NCI-H446 (cell line): ENCODE results near the gene SKAP1.

Experiments
- DNase-seq, 2 experiments: peaks; one replicate each; lab custom pipeline; 2025; lab: John Stamatoyannopoulos, UW

SKAP1 gene

DNA sequence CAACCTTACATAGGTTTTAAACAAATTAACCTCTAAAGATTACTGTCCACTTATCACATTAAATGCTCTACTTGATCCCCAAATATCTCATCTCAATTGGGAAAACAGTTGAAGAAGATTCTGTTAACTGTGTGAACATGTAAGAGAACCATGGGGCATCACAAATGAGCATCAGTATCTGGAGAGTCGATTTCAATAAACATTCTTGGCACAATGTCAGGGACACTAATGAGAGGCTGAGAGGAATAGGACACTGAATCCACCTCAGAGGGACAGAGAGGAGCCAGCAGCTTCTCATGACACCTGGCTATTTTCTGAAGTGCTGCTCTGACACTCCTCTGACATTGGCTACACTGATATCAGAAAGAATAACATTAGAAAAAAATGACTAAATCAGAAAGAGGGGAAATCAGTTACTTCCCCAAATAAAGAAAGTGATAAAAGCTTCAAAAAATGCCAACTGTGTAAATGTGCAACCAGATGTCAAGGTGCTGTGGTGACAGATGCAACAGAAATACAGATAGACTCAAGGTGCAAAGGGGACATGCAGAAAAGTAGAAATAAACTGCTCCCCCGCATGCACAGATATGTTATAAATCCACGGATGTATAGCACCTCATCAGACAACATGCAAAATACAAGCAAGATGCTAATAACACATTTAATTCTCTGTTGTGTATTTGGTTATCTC, 255.0 kb downstream of the SKAP1 start:
- no peak for DNase-seq

DNA sequence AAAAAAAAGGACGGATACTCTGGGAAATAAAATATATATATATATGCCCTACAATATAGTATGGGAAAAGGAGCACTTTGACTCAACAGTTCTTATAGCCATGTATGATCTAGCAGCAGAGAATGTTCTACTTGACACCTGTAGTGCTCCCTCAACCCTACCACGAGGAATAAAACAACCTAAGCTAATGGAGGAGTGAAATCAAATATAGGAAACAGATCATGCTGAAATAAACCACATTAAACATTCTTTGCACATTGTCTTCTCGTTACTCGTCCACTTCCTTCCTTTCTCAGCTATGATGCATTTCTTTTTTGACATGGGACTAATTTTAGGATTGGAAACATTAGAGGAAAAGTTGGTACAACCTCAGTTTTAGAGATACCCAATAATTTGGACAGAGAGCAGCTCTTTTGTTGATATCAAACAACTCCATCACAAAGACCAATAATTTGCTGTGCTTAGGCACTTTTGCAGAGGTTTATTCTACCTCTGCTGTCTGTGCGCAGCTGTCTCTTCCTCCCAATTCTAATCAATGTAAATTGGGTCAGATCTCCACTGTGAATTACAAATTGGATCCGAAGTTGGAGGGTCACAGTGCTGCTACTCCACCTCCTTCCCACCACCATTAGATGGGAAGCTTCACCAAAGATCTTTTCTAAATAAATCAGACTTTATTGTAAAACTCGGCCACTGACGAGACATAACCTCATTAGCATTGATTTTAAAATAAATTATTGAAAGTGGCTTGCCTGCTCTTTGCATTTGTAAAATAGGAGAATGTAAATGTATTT, 256.6 kb downstream of the SKAP1 start:
- no peak for DNase-seq

DNA sequence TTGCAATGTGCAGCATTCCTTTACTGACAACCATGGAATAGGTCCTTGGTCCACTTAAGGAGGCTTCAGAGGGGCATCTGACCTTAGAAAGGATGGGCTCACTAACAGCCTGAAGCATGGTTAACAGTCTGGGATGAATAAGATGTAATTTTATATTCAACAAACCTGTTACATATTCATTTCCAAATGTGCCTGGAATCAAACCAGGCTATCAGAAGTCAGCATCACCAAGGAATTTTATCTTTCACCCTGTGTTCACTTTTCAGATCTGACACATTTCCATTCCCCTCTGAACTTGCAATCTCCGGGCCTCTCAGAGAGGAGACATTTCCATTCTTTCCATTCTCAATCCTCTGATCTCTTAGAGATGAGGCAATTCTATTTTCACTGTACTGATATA, 260.1 kb downstream of the SKAP1 start:
- no peak for DNase-seq

DNA sequence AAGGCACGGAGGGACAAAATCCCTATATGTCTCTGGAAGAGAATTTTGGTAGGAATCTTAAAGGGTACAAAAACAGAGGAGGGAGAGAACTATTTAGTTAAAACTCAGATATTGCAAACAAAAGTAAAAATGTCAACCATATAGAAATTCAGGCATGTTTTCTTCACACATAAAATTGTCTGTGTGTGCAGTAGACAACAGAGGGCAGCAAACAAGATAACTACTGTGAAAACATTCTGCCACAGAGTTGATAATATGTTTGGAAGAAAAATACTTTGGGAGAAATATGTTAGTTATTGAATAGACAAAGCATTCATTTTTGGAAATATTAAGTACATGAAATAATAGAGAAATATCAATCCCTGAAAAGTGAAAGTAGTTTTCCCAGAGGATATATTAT, 266.2 kb downstream of the SKAP1 start:
- DNase-seq: no peak

- DNase-seq: no peak
Observed at GRCh38 chr17:48162946-48163506, 267.0 kb downstream of the SKAP1 start.

- DNase-seq: no peak
Observed at GRCh38 chr17:48162306-48162934, 267.6 kb downstream of the SKAP1 start.

DNA sequence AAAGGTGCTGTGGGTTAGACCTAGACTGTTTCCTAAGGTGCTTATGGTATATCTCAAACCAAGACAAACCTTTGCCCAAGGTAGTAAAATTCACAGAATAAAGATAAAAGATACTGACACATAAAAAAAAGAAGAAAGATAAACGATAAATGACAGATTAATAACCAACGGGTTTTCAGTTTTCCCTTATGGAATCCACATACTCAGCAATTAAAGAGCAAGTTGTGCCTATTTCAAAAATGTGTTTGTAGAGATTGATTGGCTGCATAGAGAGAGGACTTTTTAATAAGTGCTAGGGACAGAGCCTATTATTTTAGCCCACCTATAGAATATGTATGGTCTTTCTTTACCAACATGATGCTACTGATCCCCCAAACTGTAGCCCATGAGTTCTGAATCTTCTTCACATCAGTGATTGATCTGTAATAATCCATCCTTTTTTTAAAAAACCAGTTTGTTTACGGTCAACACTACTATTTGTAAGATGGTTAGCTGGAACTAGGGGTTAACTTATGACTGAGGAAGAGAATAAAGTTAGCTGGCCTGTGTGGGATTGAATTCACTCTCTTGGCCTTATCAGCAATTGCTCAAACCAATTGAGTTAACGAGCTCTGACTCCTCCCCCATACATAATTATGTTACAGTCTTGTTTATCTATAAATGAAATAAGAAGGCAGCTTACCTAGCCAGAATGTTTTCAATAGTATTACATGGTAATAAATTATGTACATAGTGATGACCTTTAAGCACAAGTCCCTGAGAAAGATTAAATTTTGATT, 268.7 kb downstream of the SKAP1 start:
- DNase-seq: no peak

DNA sequence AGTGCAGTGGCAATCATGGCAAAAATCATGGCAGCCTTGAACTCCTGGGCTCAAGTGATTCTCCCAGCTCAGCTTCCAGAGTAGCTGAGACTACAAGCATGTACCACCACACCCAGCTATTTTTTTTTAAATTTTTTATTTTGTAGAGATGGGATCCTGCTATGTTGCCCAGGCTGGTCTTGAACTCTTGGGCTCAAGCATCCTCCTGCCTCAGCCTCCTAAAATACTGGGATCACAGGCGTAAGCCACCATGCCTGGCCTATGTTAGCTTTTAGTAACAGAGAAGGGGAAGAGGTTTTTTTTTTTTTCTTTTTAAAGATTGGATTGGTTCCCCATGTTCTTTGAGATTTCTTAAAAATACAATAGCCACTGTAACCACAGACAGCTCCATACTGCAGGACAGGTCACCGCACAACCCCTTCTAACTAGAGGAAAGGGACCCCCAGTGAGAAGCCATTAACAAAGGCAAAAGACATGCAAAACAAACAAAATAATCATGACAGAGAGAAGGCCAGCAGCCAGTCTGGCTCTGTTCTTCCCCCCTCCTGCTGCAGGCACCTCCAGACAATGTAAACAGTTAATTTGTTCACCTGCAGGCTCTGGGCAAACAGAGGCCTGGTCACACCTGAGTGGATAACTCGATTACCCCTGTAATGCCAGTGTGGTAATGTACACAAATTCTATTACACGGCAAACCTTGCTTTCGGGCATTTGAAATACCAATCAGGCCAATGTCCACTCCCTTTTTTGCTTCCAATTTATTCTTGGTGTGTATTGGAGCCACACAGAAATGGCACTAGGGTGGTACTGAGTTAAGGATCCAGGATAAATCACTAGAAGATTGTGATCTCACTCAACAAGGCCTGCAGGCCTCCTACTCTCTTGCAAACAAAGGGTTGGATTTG, 269.6 kb downstream of the SKAP1 start:
- no peak for DNase-seq

DNA sequence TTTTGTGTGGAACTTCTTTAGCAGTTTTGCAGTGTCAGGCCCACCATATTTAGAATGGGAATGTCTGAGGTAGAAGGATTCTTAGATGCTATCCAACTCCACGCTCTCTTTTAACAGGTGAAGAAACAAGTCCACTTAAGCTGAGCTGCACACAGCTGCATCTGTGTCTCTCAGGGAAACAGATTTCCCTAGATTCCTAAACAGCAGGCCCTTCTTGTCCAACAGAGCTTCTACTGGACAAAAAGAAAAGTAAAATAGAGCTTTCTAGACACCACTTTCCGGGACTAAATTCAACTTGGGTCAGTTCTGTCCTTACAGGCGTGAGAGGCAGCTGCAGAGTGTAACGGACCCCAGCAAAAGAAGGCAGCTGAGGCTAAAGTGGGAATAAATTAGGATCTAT, 270.8 kb downstream of the SKAP1 start:
- no peak for DNase-seq

GRCh38 chr17:48155889-48156611, 274.0 kb downstream of the SKAP1 start:
- no peak for DNase-seq

- DNase-seq: peak in 1 of 2 experiments; percentile 15
Observed at GRCh38 chr17:48153691-48154358, 276.2 kb downstream of the SKAP1 start.

GRCh38 chr17:48152289-48152688, 277.7 kb downstream of the SKAP1 start:
- DNase-seq: no peak

DNA sequence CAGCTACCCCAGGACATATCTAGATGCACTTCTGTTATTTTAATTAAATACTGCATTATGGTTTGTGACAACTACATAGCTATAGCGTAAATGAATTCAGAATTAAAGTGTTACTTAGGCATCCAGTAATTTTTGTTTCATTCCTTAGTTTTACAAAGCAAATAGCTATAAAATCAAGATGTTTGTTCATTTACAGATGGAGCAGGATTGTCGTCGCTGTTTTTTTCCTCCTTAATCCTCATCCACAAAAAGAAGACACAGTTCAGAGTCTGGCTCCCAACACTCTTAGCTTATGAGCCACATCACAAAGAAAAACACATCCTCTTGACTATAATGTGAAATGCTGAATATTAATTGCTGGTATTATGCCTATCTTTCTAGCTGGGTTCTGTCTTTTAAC, 278.8 kb downstream of the SKAP1 start:
- no peak for DNase-seq

DNA sequence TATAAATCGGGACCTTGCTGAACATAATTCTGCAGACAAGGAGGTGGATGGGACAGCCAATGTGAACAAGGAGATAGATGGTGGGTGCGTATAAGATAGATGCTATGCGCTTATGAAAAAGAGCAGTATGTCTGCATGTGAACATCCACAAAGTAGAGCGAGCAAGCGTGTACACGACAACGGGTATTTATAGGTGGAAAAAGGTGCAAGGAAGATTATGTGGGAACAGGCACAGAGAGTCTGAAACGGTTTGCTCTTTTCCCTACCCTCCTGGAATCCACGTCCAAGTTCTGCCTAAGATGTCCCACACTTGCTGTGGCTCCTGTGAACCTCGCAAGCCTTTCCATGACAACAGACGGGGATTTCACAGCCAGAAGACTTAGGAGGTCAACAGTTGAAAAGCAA, 279.4 kb downstream of the SKAP1 start:
- DNase-seq: no peak

DNA sequence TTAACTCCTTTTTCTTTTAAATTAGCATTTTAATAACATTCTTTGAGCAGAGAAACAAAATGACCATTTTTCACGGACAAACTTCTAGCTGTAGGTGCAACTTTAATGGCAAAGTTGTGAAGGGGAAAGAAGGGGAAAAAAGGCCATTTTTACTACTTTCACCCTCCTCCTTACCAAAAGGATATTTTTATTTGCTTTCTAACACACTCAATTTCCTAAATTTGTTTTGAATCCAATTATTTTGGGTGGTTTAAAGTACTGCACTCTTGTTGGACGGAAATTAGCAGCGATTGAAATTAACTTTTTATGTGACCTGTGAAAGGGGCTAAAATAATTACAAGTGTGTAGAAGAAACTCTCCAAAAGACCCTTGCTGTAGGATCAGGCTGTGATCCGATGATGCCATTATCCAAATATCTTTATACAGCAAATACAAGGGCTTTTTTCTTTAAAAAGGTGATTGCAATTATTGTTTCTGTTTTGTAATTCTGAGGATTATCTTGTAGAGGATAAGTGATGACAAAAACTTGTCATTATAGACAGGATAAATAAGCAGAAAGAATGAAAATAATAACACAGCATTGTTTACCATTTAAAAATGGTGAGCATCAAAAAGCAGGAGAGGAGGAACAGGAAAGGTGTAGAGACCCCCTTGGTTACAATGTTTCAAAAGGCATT, 280.1 kb downstream of the SKAP1 start:
- no peak for DNase-seq

GRCh38 chr17:48148854-48149786, 280.9 kb downstream of the SKAP1 start:
- no peak for DNase-seq

DNA sequence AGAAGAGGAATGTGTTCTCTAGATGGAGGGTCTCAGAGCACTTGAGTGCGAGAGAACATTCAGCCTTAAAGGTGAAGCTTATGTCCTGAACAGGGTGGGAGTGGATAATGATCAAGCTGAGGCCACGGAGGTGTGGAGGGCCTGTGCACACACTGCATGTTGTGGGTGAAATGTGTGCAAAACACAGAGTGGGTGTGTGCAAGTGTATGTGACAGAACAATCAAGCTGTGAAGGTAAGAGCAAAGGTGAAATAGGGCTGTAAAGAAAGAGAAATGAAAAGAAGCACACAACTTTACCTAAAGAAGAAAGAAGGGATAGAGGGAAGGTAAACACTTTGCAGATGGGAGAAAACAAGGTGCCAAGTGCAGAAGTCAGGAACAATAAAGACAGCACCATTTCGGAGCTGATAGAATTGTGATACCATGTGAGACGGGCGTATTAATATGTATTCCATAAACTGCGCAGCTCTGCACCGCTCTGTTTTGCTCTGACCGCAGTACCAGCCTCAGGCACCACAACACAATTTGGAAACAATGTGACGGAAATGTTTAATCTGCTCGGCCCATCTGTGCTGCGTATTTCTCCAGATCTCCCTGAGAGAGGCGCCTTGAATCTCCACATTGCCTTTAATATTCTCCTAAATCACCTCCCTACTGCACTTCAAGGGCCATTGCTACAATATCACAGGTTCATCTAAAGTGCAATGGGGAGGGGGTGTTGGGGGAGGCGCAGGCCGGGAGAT, 281.8 kb downstream of the SKAP1 start:
- DNase-seq: no peak
